K562 (cell line): ENCODE results near the gene FGGY. TPM values are rescaled to one million over a fixed set of nuclear protein-coding genes. Genes with fewer than 3 reads are reported as not detected.

Source experiments
- CLOCK ChIP-seq: fragments of 250-450 bp; sonication (Bioruptor Pico); IDR thresholded peaks from 2 replicates; pipeline ENCODE4 v1.4.0; 2020; ENCODE audit warnings: mild to moderate bottlenecking, moderate library complexity, borderline replicate concordance
- FOXJ3 ChIP-seq: sonication (generic); formaldehyde crosslinking; IDR thresholded peaks from 2 replicates; pipeline ENCODE4 v1.4.0; 2020; ENCODE audit warnings: mild to moderate bottlenecking, missing genetic modification reagents
- PYGO2 ChIP-seq: fragments of 450-650 bp; IDR thresholded peaks from 2 replicates; pipeline ENCODE4 v1.6.1; 2016; ENCODE audit warnings: mild to moderate bottlenecking, missing genetic modification characterization, moderate library complexity, missing compliant biosample characterization
- SPI1 ChIP-seq: IDR thresholded peaks from 2 replicates; pipeline ENCODE4 v1.6.1; 2011; ENCODE audit warnings: low read depth, low read length, control low read depth, borderline replicate concordance
- XRCC5 ChIP-seq: fragments of 200-400 bp; formaldehyde crosslinking; IDR thresholded peaks from 2 replicates; pipeline ENCODE4 v1.6.1; 2017; ENCODE audit warnings: low read depth, mild to moderate bottlenecking, low read length
- ZNF12 ChIP-seq: sonication (generic); formaldehyde crosslinking; IDR thresholded peaks from 2 replicates; pipeline ENCODE4 v1.4.0; 2020; ENCODE audit warnings: mild to moderate bottlenecking, missing genetic modification reagents
- ZNF184 ChIP-seq: sonication (generic); formaldehyde crosslinking; IDR thresholded peaks from 2 replicates; pipeline ENCODE4 v1.5.0; 2020; ENCODE audit warnings: missing genetic modification reagents
- ZNF253 ChIP-seq: fragments of 250-450 bp; sonication (Bioruptor Pico); conservative IDR thresholded peaks from 2 replicates; pipeline ENCODE4 v1.6.1; 2021; ENCODE audit warnings: mild to moderate bottlenecking
- polyA plus RNA-seq, 8 experiments: library from polyadenylated mRNA; depleted of rRNA in 4 of 8; stranded (reverse) in 5 of 8; unstranded in 3 of 8; fragments of >200 nt; fragmentation: Nextera tagmentation in 2 of 8; fragmentation: Illumina TruSeq in 1 of 8; extraction: Ambion mirVana in 2 of 8; extraction: Trizol in 1 of 8; gene quantifications; 2 replicates each; pipeline versions ENCODE4 v1.2.1 to v1.2.3, GENCODE V29; 2011 to 2014; ENCODE audit warnings: inconsistent platforms in 1 of 8, missing spikeins in 1 of 8
- total RNA-seq, 7 experiments: library from RNA; depleted of rRNA in 6 of 7; stranded (reverse); fragments of >200 nt in 6 of 7; fragmentation: Illumina TruSeq in 2 of 7; extraction: Trizol in 2 of 7; gene quantifications; 2 replicates each; pipeline versions ENCODE4 v1.2.1 to v1.2.3, GENCODE V29; 2011 to 2021; ENCODE audit warnings: low replicate concordance in 1 of 7
- TF ChIP-seq, protein P1 (sequence below): fragments of 450-650 bp; IDR thresholded peaks from 2 replicates; pipeline ENCODE4 v1.6.1; 2016; ENCODE audit warnings: low read depth

FGGY gene
- total and polyA plus RNA-seq, 9 of the 15 experiments (the other 6 are each of a cell fraction or from before 2014, with no cell fraction given): 9.7 to 19.2 (median 12.6) TPM

DNA sequence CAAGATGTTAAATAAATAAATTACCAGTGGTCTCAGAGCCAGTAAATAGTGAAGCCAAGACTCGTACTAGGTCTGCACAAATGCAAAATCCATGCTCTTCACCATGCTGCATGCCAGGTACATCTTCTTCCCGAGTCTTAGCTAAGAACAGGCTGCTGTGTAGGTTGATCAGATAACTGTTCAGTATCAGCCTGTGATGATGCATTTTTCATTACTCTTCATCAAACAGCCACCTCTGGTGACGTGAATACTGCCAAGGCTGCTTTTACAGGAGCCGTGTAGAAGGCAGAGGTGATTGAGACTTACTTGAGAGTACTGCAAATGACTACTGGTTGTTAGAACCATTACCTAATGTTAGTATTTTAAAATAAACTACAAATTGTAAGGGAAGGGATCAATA, 478.6 kb downstream of the FGGY start (continued):
- TF ChIP-seq, protein P1, sequence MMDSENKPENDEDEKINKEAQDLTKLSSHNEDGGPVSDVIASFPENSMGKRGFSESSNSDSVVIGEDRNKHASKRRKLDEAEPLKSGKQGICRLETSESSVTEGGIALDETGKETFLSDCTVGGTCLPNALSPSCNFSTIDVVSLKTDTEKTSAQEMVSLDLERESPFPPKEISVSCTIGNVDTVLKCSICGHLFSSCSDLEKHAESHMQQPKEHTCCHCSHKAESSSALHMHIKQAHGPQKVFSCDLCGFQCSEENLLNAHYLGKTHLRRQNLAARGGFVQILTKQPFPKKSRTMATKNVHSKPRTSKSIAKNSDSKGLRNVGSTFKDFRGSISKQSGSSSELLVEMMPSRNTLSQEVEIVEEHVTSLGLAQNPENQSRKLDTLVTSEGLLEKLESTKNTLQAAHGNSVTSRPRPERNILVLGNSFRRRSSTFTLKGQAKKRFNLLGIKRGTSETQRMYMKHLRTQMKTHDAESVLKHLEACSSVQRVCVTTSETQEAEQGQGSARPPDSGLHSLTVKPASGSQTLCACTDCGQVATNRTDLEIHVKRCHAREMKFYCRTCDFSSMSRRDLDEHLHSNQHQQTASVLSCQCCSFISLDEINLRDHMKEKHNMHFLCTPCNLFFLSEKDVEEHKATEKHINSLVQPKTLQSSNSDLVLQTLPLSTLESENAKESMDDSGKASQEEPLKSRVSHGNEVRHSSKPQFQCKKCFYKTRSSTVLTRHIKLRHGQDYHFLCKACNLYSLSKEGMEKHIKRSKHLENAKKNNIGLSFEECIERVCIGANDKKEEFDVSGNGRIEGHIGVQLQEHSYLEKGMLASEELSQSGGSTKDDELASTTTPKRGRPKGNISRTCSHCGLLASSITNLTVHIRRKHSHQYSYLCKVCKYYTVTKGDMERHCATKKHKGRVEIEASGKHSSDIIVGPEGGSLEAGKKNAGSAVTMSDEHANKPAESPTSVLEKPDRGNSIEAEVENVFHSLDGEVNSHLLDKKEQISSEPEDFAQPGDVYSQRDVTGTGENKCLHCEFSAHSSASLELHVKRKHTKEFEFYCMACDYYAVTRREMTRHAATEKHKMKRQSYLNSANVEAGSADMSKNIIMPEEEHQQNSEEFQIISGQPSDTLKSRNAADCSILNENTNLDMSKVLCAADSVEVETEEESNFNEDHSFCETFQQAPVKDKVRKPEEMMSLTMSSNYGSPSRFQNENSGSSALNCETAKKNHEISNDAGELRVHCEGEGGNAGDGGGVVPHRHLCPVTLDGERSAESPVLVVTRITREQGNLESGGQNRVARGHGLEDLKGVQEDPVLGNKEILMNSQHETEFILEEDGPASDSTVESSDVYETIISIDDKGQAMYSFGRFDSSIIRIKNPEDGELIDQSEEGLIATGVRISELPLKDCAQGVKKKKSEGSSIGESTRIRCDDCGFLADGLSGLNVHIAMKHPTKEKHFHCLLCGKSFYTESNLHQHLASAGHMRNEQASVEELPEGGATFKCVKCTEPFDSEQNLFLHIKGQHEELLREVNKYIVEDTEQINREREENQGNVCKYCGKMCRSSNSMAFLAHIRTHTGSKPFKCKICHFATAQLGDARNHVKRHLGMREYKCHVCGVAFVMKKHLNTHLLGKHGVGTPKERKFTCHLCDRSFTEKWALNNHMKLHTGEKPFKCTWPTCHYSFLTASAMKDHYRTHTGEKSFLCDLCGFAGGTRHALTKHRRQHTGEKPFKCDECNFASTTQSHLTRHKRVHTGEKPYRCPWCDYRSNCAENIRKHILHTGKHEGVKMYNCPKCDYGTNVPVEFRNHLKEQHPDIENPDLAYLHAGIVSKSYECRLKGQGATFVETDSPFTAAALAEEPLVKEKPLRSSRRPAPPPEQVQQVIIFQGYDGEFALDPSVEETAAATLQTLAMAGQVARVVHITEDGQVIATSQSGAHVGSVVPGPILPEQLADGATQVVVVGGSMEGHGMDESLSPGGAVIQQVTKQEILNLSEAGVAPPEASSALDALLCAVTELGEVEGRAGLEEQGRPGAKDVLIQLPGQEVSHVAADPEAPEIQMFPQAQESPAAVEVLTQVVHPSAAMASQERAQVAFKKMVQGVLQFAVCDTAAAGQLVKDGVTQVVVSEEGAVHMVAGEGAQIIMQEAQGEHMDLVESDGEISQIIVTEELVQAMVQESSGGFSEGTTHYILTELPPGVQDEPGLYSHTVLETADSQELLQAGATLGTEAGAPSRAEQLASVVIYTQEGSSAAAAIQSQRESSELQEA: no peak
- TF ChIP-seq ZNF184 (CRISPR knock-in tag) (no peak), ZNF253 (CRISPR knock-in tag) (no peak), ZNF12 (no peak), XRCC5 (no peak), SPI1 (no peak), PYGO2 (tag) (no peak), CLOCK (no peak), FOXJ3 (CRISPR knock-in tag) (no peak)
